ENCODE measurements around the gene COQ8B.

DNA sequence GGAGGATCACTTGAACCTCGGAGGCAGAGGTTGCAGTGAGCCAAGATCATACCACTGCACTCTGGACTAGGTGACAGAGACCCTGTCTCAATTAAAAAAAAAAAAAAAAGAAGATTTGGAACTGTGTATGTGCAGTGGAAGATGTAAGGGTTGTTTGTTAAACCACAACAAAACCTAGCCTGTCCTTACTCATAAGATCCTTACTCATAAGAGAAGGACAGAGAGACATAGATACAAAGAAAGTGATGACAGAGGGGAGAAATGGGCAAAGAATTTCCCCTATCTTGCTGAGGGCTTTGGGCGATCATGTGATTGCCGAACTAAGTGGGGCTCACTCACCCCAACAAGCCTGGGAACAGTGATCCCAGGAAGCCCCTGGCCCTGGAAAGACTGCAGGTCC, 8.2 kb upstream of the COQ8B start:
- TF ChIP-seq, protein P1, sequence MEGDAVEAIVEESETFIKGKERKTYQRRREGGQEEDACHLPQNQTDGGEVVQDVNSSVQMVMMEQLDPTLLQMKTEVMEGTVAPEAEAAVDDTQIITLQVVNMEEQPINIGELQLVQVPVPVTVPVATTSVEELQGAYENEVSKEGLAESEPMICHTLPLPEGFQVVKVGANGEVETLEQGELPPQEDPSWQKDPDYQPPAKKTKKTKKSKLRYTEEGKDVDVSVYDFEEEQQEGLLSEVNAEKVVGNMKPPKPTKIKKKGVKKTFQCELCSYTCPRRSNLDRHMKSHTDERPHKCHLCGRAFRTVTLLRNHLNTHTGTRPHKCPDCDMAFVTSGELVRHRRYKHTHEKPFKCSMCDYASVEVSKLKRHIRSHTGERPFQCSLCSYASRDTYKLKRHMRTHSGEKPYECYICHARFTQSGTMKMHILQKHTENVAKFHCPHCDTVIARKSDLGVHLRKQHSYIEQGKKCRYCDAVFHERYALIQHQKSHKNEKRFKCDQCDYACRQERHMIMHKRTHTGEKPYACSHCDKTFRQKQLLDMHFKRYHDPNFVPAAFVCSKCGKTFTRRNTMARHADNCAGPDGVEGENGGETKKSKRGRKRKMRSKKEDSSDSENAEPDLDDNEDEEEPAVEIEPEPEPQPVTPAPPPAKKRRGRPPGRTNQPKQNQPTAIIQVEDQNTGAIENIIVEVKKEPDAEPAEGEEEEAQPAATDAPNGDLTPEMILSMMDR (conservative IDR thresholded peaks at IDR 0.05), result no peak
- no peak for TF ChIP-seq EZH2 (IDR thresholded peaks at IDR 0.05; ENCODE audit: low read depth)
